Esophagus muscularis mucosa (tissue), 4 donors: ENCODE data around the gene SRGN. TPM values are rescaled to one million over a fixed set of nuclear protein-coding genes. Genes with fewer than 3 reads are reported as not detected.
"Not testable (repeated sequence)": the region's sequence is repeated elsewhere in the genome, so short reads cannot be mapped to it uniquely, and the experiment has no call there.

ENCODE experiments used
- DNase-seq: peaks from one replicate; pipeline ENCODE4 v3.0.0-alpha.2; 2017; ENCODE audit errors: extremely low spot score
- H3K27ac ChIP-seq, 4 donors: fragments of 200-600 bp; sonication (generic); replicated peaks in 1 of 4; 1 replicate in 3 of 4; 2 replicates in 1 of 4; pipeline ENCODE4 v1.5.1; 2016 to 2019; ENCODE audit warnings: mild to moderate bottlenecking in 1 of 4
- H3K27me3 ChIP-seq, 4 donors: fragments of 200-600 bp; sonication (generic); one replicate each; pipeline versions ENCODE4 v1.5.1 to v1.6.0; 2016 to 2019
- H3K36me3 ChIP-seq, 4 donors: fragments of 200-600 bp; sonication (generic); one replicate each; pipeline ENCODE4 v1.5.1; 2016 to 2019
- H3K4me1 ChIP-seq, 4 donors: fragments of 200-600 bp; sonication (generic); one replicate each; pipeline ENCODE4 v1.5.1; 2016 to 2019
- H3K4me3 ChIP-seq, 4 donors: fragments of 200-600 bp; sonication (generic); 1 replicate in 2 of 4; 2 replicates in 2 of 4; pipeline ENCODE4 v1.5.1; 2016 to 2019; ENCODE audit warnings: mild to moderate bottlenecking in 4 of 4, moderate library complexity in 1 of 4
- H3K9me3 ChIP-seq, 4 donors: fragments of 200-600 bp; sonication (generic); 1 replicate in 3 of 4; 2 replicates in 1 of 4; pipeline ENCODE4 v1.5.1; 2016 to 2019
- EP300 ChIP-seq: sonication (generic); formaldehyde crosslinking; IDR thresholded peaks from one replicate; pipeline ENCODE4 v1.6.1; 2017; ENCODE audit warnings: antibody characterized with exemption
- POLR2A ChIP-seq: fragments of 450-650 bp; IDR thresholded peaks from one replicate; pipeline ENCODE4 v1.6.1; 2017; ENCODE audit warnings: antibody characterized with exemption, moderate library complexity, mild to moderate bottlenecking, low read depth
- POLR2AphosphoS5 ChIP-seq, 2 donors: sonication (generic); formaldehyde crosslinking; IDR thresholded peaks; one replicate each; pipeline ENCODE4 v1.6.1; 2017; ENCODE audit warnings: antibody characterized with exemption in 2 of 2
- WGBS: methylation state at CpG from one replicate; pipeline ENCODE4 v1.1.5; 2018; 5-methylcytosine and 5-hydroxymethylcytosine counted together
- intact Hi-C: fragments of 100-400 bp; cut with DNase I; formaldehyde crosslinking; loops from one replicate; pipeline ENCODE4 v1.15.1; 2023
- total RNA-seq, 4 donors: library from RNA; depleted of rRNA; stranded (reverse); fragments of >200 nt; gene quantifications; one replicate each; pipeline versions ENCODE4 v1.1.0 to v1.2.1, GENCODE V29; 2016
- TF ChIP-seq, protein P1 (sequence below), 3 experiments: fragments of 200-600 bp in 2 of 3; fragments of 450-650 bp in 1 of 3; sonication (generic) in 2 of 3; IDR thresholded peaks; one replicate each; pipeline ENCODE4 v1.5.1; 2017 to 2019; ENCODE audit warnings: antibody characterized with exemption in 3 of 3, mild to moderate bottlenecking in 2 of 3, moderate library complexity in 1 of 3

The SRGN gene
- 100 to 1,000 TPM in 1 of 4 donors, 10 to 100 TPM in 3; 44.9 to 201 (median 82.3) TPM for total RNA-seq

GRCh38 chr10:69087590-69088470, at the start of gene SRGN:
Gene SRGN (plus strand): TSS chr10:69088103. CDS start chr10:69088158, 55 bp downstream.
- intact Hi-C loops, result no loop called here
- Histone ChIP-seq H3K9me3 (no peaks in the 10 kb centered on the region), H3K4me1 (peaks cover 0 to 24% (median 9%) of the 10 kb centered on the region in 4 donors), H3K27me3 (no peaks in the 10 kb centered on the region), H3K27ac (peak within 1 kb of the TSS; percentile 75 to 79 (median 78)), H3K4me3 (peak within 1 kb of the TSS; percentile 38 to 49 (median 48)), H3K36me3 (no peaks in the 10 kb centered on the region)
- TF ChIP-seq POLR2AphosphoS5 (IDR thresholded peaks at IDR 0.05) (peak; percentile 86 to 95), POLR2A (peak; percentile 63), EP300 (peak; percentile 51)
- TF ChIP-seq, protein P1, sequence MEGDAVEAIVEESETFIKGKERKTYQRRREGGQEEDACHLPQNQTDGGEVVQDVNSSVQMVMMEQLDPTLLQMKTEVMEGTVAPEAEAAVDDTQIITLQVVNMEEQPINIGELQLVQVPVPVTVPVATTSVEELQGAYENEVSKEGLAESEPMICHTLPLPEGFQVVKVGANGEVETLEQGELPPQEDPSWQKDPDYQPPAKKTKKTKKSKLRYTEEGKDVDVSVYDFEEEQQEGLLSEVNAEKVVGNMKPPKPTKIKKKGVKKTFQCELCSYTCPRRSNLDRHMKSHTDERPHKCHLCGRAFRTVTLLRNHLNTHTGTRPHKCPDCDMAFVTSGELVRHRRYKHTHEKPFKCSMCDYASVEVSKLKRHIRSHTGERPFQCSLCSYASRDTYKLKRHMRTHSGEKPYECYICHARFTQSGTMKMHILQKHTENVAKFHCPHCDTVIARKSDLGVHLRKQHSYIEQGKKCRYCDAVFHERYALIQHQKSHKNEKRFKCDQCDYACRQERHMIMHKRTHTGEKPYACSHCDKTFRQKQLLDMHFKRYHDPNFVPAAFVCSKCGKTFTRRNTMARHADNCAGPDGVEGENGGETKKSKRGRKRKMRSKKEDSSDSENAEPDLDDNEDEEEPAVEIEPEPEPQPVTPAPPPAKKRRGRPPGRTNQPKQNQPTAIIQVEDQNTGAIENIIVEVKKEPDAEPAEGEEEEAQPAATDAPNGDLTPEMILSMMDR (IDR thresholded peaks at IDR 0.05), result no peak
- DNase-seq, result peak; percentile 94
- WGBS, result 49% methylated on average over 10 of the region's 10 CpGs

DNA sequence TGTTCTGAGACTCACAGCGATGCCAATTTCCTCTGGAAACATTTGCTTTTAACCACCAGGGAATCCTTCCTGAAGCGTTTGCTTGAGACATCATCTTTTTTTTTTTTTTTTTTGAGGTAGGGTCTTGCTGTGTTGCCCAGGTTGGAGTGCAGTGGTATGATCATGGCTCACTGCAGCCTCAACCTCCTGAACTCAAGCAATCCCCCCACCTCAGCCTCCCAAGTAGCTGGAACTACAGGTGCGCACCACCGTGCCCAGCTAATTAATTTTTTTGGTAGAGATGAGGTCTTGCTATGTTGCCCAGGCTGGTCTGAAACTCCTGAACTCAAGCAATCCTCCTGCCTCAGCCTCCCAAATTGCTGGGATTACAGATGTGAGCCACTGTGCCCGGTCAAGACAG, 47.0 kb upstream of the SRGN start:
- H3K9me3 ChIP-seq, intact Hi-C loops, H3K36me3 ChIP-seq, DNase-seq, H3K27ac ChIP-seq, H3K4me3 ChIP-seq, H3K27me3 ChIP-seq, H3K4me1 ChIP-seq: not testable (repeated sequence)
- 74% methylated on average over 5 of the region's 5 CpGs for WGBS

- WGBS, result 92% methylated on average over 3 of the region's 5 CpGs
These were observed 45.5 kb upstream of the SRGN start for GRCh38 chr10:69042417-69042816.

GRCh38 chr10:69042838-69043237, 45.1 kb upstream of the SRGN start:
- no peak overlapping the region for H3K4me3 ChIP-seq
- H3K27me3 ChIP-seq, result no peaks in the 10 kb centered on the region
- intact Hi-C loops, result no loop called here
- H3K36me3 ChIP-seq, result no peaks in the 10 kb centered on the region
- no peak for DNase-seq
- peaks cover 0 to 5% (median 0%) of the 10 kb centered on the region in 4 donors for H3K4me1 ChIP-seq
- H3K27ac ChIP-seq, result no peak overlapping the region
- H3K9me3 ChIP-seq, result no peaks in the 10 kb centered on the region
- 92% methylated on average over 6 of the region's 6 CpGs for WGBS
- no peak for TF ChIP-seq POLR2A
- TF ChIP-seq, protein P1 (IDR thresholded peaks at IDR 0.05), result no peak
- no peak for TF ChIP-seq POLR2AphosphoS5 (IDR thresholded peaks at IDR 0.05)
- TF ChIP-seq EP300, result no peak

More at GRCh38 chr10:69042417-69042816, 45.5 kb upstream of the SRGN start:
- no peak overlapping the region for H3K27ac ChIP-seq
- H3K36me3 ChIP-seq, result no peaks in the 10 kb centered on the region
- intact Hi-C loops, result no loop called here
- H3K4me1 ChIP-seq, result peaks cover 0 to 5% (median 0%) of the 10 kb centered on the region in 4 donors
- no peaks in the 10 kb centered on the region for H3K27me3 ChIP-seq
- no peak overlapping the region for H3K4me3 ChIP-seq
- TF ChIP-seq EP300, result no peak
- DNase-seq, result no peak
- no peaks in the 10 kb centered on the region for H3K9me3 ChIP-seq

DNA sequence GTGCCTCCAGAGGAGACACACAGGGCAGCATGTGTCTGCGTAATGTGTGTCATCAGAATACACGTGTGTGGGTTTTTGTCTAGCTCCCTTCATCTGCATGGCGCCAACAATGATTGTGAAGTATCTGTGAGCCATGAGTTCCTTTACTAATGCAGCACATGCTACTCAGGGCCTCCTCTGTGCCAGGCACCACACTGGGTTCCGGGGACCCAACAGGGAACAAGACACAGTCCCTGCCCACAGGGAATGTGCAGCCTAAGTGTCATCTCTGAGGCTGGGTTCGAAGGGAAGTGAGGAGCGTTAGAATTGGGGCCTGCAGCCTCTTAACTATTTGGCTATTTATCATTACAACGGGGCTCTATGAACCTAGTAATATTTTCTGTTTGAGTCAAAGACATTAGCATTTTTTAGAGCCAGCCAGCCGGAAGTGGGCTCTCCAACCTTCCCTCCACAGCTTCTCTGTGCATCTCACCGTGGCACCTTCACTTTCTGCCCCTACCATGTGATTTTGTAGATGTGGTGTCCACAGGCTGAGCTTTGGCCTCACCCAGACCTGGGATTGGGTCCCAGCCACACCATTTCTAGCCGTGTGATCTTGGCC, 43.9 kb upstream of the SRGN start:
- Histone ChIP-seq H3K4me3 (no peak overlapping the region), H3K27ac (no peak overlapping the region), H3K36me3 (no peaks in the 10 kb centered on the region), H3K27me3 (no peaks in the 10 kb centered on the region), H3K9me3 (no peaks in the 10 kb centered on the region), H3K4me1 (peaks cover 0 to 5% (median 0%) of the 10 kb centered on the region in 4 donors)
- no peak for DNase-seq
- TF ChIP-seq, protein P1 (IDR thresholded peaks at IDR 0.05), result no peak
- TF ChIP-seq POLR2AphosphoS5 (IDR thresholded peaks at IDR 0.05) (no peak), EP300 (no peak), POLR2A (no peak)
- 66% methylated on average over 10 of the region's 10 CpGs for WGBS
- intact Hi-C loops, result no loop called here
